ENCODE data around the gene TUBB1.
"Not testable (repeated sequence)": the region's sequence is repeated elsewhere in the genome, so short reads cannot be mapped to it uniquely, and the experiment has no call there.

Gene TUBB1

GRCh38 chr20:59037386-59037785 lies 18.2 kb downstream of the TUBB1 start:
- Histone ChIP-seq H3K27ac (ENCODE audit: low read depth, low read length) (no peak overlapping the region), H3K9ac (ENCODE audit: low read length) (no peak overlapping the region), H3K27me3 (ENCODE audit: control insufficient read depth in 1 of 2, insufficient read depth in 2 of 2, low read length in 2 of 2) (no peaks in the 10 kb centered on the region), H3K4me1 (ENCODE audit: insufficient read depth, low read length) (peaks cover 6% of the 10 kb centered on the region), H3K36me3 (ENCODE audit: insufficient read depth, low read length) (peaks cover 31% of the 10 kb centered on the region), H3K4me3 (ENCODE audit: low read depth in 1 of 2, low read length in 2 of 2) (no peak overlapping the region), H3K9me3 (ENCODE audit: low read length) (no peaks in the 10 kb centered on the region)

GRCh38 chr20:59039233-59039632 lies 20.0 kb downstream of the TUBB1 start:
- H3K4me3 ChIP-seq (ENCODE audit: low read depth in 1 of 2, low read length in 2 of 2), result no peak overlapping the region
- H3K9ac ChIP-seq (ENCODE audit: low read length), result no peak overlapping the region
- H3K4me1 ChIP-seq (ENCODE audit: insufficient read depth, low read length), result peaks cover 11% of the 10 kb centered on the region
- H3K9me3 ChIP-seq (ENCODE audit: low read length), result no peaks in the 10 kb centered on the region
- H3K27ac ChIP-seq (ENCODE audit: low read depth, low read length), result no peak overlapping the region
- H3K27me3 ChIP-seq (ENCODE audit: control insufficient read depth in 1 of 2, insufficient read depth in 2 of 2, low read length in 2 of 2), result no peaks in the 10 kb centered on the region
- peaks cover 31% of the 10 kb centered on the region for H3K36me3 ChIP-seq (ENCODE audit: insufficient read depth, low read length)

- Histone ChIP-seq H3K9ac (ENCODE audit: low read length) (no peak overlapping the region), H3K36me3 (ENCODE audit: insufficient read depth, low read length) (peaks cover 26% of the 10 kb centered on the region), H3K27me3 (ENCODE audit: control insufficient read depth in 1 of 2, insufficient read depth in 2 of 2, low read length in 2 of 2) (no peaks in the 10 kb centered on the region), H3K27ac (ENCODE audit: low read depth, low read length) (no peak overlapping the region), H3K4me3 (ENCODE audit: low read depth in 1 of 2, low read length in 2 of 2) (no peak overlapping the region), H3K9me3 (ENCODE audit: low read length) (no peaks in the 10 kb centered on the region), H3K4me1 (ENCODE audit: insufficient read depth, low read length) (peaks cover 11% of the 10 kb centered on the region)
Observed at GRCh38 chr20:59040667-59041066, 21.4 kb downstream of the TUBB1 start.

GRCh38 chr20:59041487-59041886 lies 22.3 kb downstream of the TUBB1 start:
- H3K9ac ChIP-seq (ENCODE audit: low read length), result not testable (repeated sequence)
- H3K4me3 ChIP-seq (ENCODE audit: low read depth in 1 of 2, low read length in 2 of 2), result peak overlapping the region in 1 of 2 donors; percentile 88

GRCh38 chr20:59042151-59042795 lies 23.0 kb downstream of the TUBB1 start, which contains the start of gene PRELID3B:
Gene PRELID3B, minus strand, starts transcription at chr20:59042786. Its CDS starts 56 bp downstream, at chr20:59042730.
- H3K27ac ChIP-seq (ENCODE audit: low read depth, low read length), result peak within 1 kb of the TSS; percentile 83
- peaks cover 11% of the 10 kb centered on the region for H3K36me3 ChIP-seq (ENCODE audit: insufficient read depth, low read length)
- peaks cover 11% of the 10 kb centered on the region for H3K4me1 ChIP-seq (ENCODE audit: insufficient read depth, low read length)

More at GRCh38 chr20:59041487-59041886, 22.3 kb downstream of the TUBB1 start:
- not testable (repeated sequence) for H3K27me3 ChIP-seq (ENCODE audit: control insufficient read depth in 1 of 2, insufficient read depth in 2 of 2, low read length in 2 of 2); H3K9me3 ChIP-seq (ENCODE audit: low read length)
- peaks cover 11% of the 10 kb centered on the region for H3K4me1 ChIP-seq (ENCODE audit: insufficient read depth, low read length)
- peak overlapping the region; percentile 83 for H3K27ac ChIP-seq (ENCODE audit: low read depth, low read length)
- H3K36me3 ChIP-seq (ENCODE audit: insufficient read depth, low read length), result peaks cover 18% of the 10 kb centered on the region

GRCh38 chr20:59042796-59043631 lies 23.8 kb downstream of the TUBB1 start:
- H3K36me3 ChIP-seq (ENCODE audit: insufficient read depth, low read length), result peaks cover 4% of the 10 kb centered on the region
- peak overlapping the region; percentile 69 to 88 for H3K4me3 ChIP-seq (ENCODE audit: low read depth in 1 of 2, low read length in 2 of 2)
- peak overlapping the region; percentile 83 for H3K27ac ChIP-seq (ENCODE audit: low read depth, low read length)
- no peaks in the 10 kb centered on the region for H3K27me3 ChIP-seq (ENCODE audit: control insufficient read depth in 1 of 2, insufficient read depth in 2 of 2, low read length in 2 of 2)
- no peaks in the 10 kb centered on the region for H3K9me3 ChIP-seq (ENCODE audit: low read length)
- H3K4me1 ChIP-seq (ENCODE audit: insufficient read depth, low read length), result peaks cover 11% of the 10 kb centered on the region
- H3K9ac ChIP-seq (ENCODE audit: low read length), result no peak overlapping the region

More at GRCh38 chr20:59042151-59042795, 23.0 kb downstream of the TUBB1 start, which contains the start of gene PRELID3B:
- peak within 1 kb of the TSS; percentile 57 for H3K9ac ChIP-seq (ENCODE audit: low read length)
- peak within 1 kb of the TSS; percentile 69 to 88 for H3K4me3 ChIP-seq (ENCODE audit: low read depth in 1 of 2, low read length in 2 of 2)
- no peaks in the 10 kb centered on the region for H3K9me3 ChIP-seq (ENCODE audit: low read length)
- H3K27me3 ChIP-seq (ENCODE audit: control insufficient read depth in 1 of 2, insufficient read depth in 2 of 2, low read length in 2 of 2), result no peaks in the 10 kb centered on the region

- no peaks in the 10 kb centered on the region for H3K27me3 ChIP-seq (ENCODE audit: control insufficient read depth in 1 of 2, insufficient read depth in 2 of 2, low read length in 2 of 2)
- H3K27ac ChIP-seq (ENCODE audit: low read depth, low read length), result peak overlapping the region; percentile 22
- no peak overlapping the region for H3K9ac ChIP-seq (ENCODE audit: low read length)
Observed at GRCh38 chr20:59043698-59044097, 24.5 kb downstream of the TUBB1 start.

GRCh38 chr20:59044295-59044694 lies 25.1 kb downstream of the TUBB1 start:
- Histone ChIP-seq H3K27ac (ENCODE audit: low read depth, low read length) (no peak overlapping the region), H3K4me3 (ENCODE audit: low read depth in 1 of 2, low read length in 2 of 2) (no peak overlapping the region), H3K9me3 (ENCODE audit: low read length) (no peaks in the 10 kb centered on the region), H3K36me3 (ENCODE audit: insufficient read depth, low read length) (no peaks in the 10 kb centered on the region), H3K9ac (ENCODE audit: low read length) (no peak overlapping the region), H3K27me3 (ENCODE audit: control insufficient read depth in 1 of 2, insufficient read depth in 2 of 2, low read length in 2 of 2) (no peaks in the 10 kb centered on the region), H3K4me1 (ENCODE audit: insufficient read depth, low read length) (peaks cover 11% of the 10 kb centered on the region)

More at GRCh38 chr20:59043698-59044097, 24.5 kb downstream of the TUBB1 start:
- Histone ChIP-seq H3K9me3 (ENCODE audit: low read length) (no peaks in the 10 kb centered on the region), H3K4me1 (ENCODE audit: insufficient read depth, low read length) (peaks cover 11% of the 10 kb centered on the region), H3K36me3 (ENCODE audit: insufficient read depth, low read length) (no peaks in the 10 kb centered on the region), H3K4me3 (ENCODE audit: low read depth in 1 of 2, low read length in 2 of 2) (no peak overlapping the region)

GRCh38 chr20:59044796-59045195 lies 25.6 kb downstream of the TUBB1 start:
- H3K4me1 ChIP-seq (ENCODE audit: insufficient read depth, low read length), result peaks cover 11% of the 10 kb centered on the region
- H3K27me3 ChIP-seq (ENCODE audit: control insufficient read depth in 1 of 2, insufficient read depth in 2 of 2, low read length in 2 of 2), result no peaks in the 10 kb centered on the region
- no peaks in the 10 kb centered on the region for H3K9me3 ChIP-seq (ENCODE audit: low read length)
- H3K9ac ChIP-seq (ENCODE audit: low read length), result no peak overlapping the region
- H3K36me3 ChIP-seq (ENCODE audit: insufficient read depth, low read length), result no peaks in the 10 kb centered on the region
- H3K27ac ChIP-seq (ENCODE audit: low read depth, low read length), result no peak overlapping the region
- H3K4me3 ChIP-seq (ENCODE audit: low read depth in 1 of 2, low read length in 2 of 2), result no peak overlapping the region

- H3K36me3 ChIP-seq (ENCODE audit: insufficient read depth, low read length), result no peaks in the 10 kb centered on the region
- H3K4me1 ChIP-seq (ENCODE audit: insufficient read depth, low read length), result peaks cover 7% of the 10 kb centered on the region
- H3K9me3 ChIP-seq (ENCODE audit: low read length), result no peaks in the 10 kb centered on the region
- no peaks in the 10 kb centered on the region for H3K27me3 ChIP-seq (ENCODE audit: control insufficient read depth in 1 of 2, insufficient read depth in 2 of 2, low read length in 2 of 2)
- no peak overlapping the region for H3K9ac ChIP-seq (ENCODE audit: low read length)
- H3K4me3 ChIP-seq (ENCODE audit: low read depth in 1 of 2, low read length in 2 of 2), result no peak overlapping the region
- no peak overlapping the region for H3K27ac ChIP-seq (ENCODE audit: low read depth, low read length)
Observed at GRCh38 chr20:59046862-59047261, 27.6 kb downstream of the TUBB1 start.

- no peak overlapping the region for H3K9ac ChIP-seq (ENCODE audit: low read length)
- H3K27me3 ChIP-seq (ENCODE audit: control insufficient read depth in 1 of 2, insufficient read depth in 2 of 2, low read length in 2 of 2), result no peaks in the 10 kb centered on the region
- peaks cover 4% of the 10 kb centered on the region for H3K4me1 ChIP-seq (ENCODE audit: insufficient read depth, low read length)
- no peak overlapping the region for H3K27ac ChIP-seq (ENCODE audit: low read depth, low read length)
- H3K36me3 ChIP-seq (ENCODE audit: insufficient read depth, low read length), result no peaks in the 10 kb centered on the region
- H3K4me3 ChIP-seq (ENCODE audit: low read depth in 1 of 2, low read length in 2 of 2), result no peak overlapping the region
- H3K9me3 ChIP-seq (ENCODE audit: low read length), result no peaks in the 10 kb centered on the region
Observed at GRCh38 chr20:59047938-59048680, 28.9 kb downstream of the TUBB1 start.
